ENCODE data around the gene CAMKMT.

Gene CAMKMT

GRCh38 chr2:44598330-44599119, 236.8 kb downstream of the CAMKMT start:
- no peak for TF ChIP-seq CTCF (IDR thresholded peaks at IDR 0.05)

GRCh38 chr2:44599130-44599529, 237.4 kb downstream of the CAMKMT start:
- no peak for TF ChIP-seq CTCF (IDR thresholded peaks at IDR 0.05)
- no peak overlapping the region for H3K4me3 ChIP-seq
- H3K27ac ChIP-seq = no peak overlapping the region
- DNase-seq (ENCODE audit: low spot score) = no peak

More at GRCh38 chr2:44598330-44599119, 236.8 kb downstream of the CAMKMT start:
- Histone ChIP-seq H3K4me3 (no peak overlapping the region), H3K27ac (no peak overlapping the region)
- DNase-seq (ENCODE audit: low spot score) = no peak

- no peak overlapping the region for H3K4me3 ChIP-seq
- DNase-seq (ENCODE audit: low spot score) = no peak
- no peak for TF ChIP-seq CTCF (IDR thresholded peaks at IDR 0.05)
- no peak overlapping the region for H3K27ac ChIP-seq
These were observed 240.7 kb downstream of the CAMKMT start for GRCh38 chr2:44602446-44602845.

GRCh38 chr2:44605511-44605910, 243.8 kb downstream of the CAMKMT start:
- TF ChIP-seq CTCF (IDR thresholded peaks at IDR 0.05) = no peak
- Histone ChIP-seq H3K27ac (no peak overlapping the region), H3K4me3 (no peak overlapping the region)
- no peak for DNase-seq (ENCODE audit: low spot score)

- Histone ChIP-seq H3K27ac (no peak overlapping the region), H3K4me3 (no peak overlapping the region)
- no peak for TF ChIP-seq CTCF (IDR thresholded peaks at IDR 0.05)
- no peak for DNase-seq (ENCODE audit: low spot score)
These were observed 250.5 kb downstream of the CAMKMT start for GRCh38 chr2:44612276-44612675.

- TF ChIP-seq CTCF (IDR thresholded peaks at IDR 0.05) = no peak
These were observed 253.2 kb downstream of the CAMKMT start for GRCh38 chr2:44614940-44615339.

GRCh38 chr2:44615950-44616518, 254.3 kb downstream of the CAMKMT start:
- TF ChIP-seq CTCF (IDR thresholded peaks at IDR 0.05) = no peak
- no peak overlapping the region for H3K27ac ChIP-seq
- no peak overlapping the region for H3K4me3 ChIP-seq
- DNase-seq (ENCODE audit: low spot score) = no peak

More at GRCh38 chr2:44614940-44615339, 253.2 kb downstream of the CAMKMT start:
- H3K27ac ChIP-seq = no peak overlapping the region
- no peak overlapping the region for H3K4me3 ChIP-seq
- no peak for DNase-seq (ENCODE audit: low spot score)
